OCI-LY3 (cell line): ENCODE results near the gene MND1.

Experiments
- H2AFZ ChIP-seq: fragments of 200-600, 300-600 bp; shearing (Covaris generic); 2 replicates; pipeline ENCODE4 v1.6.0; 2014; ENCODE audit warnings: antibody characterized with exemption, low read depth, low read length
- H3K27ac ChIP-seq: fragments of 200-600, 300-600 bp; sonication (generic); 2 replicates; pipeline ENCODE4 v1.5.1; 2014; ENCODE audit warnings: mild to moderate bottlenecking, low read length, moderate library complexity, mixed read lengths
- H3K27me3 ChIP-seq: fragments of 200-600, 300-600 bp; sonication (generic); 2 replicates; pipeline ENCODE4 v1.6.1; 2014; ENCODE audit warnings: low read depth, low read length, mixed read lengths
- H3K36me3 ChIP-seq: fragments of 200-600, 300-600 bp; sonication (generic); replicated peaks from 2 replicates; pipeline ENCODE3; 2014; ENCODE audit warnings: low read depth, low read length, mixed read lengths
- H3K4me1 ChIP-seq: fragments of 300-600, 200-600 bp; sonication (generic); 2 replicates; pipeline ENCODE4 v1.6.1; 2014; ENCODE audit warnings: low read length, mixed read lengths
- H3K4me2 ChIP-seq: fragments of 200-600, 300-600 bp; sonication (generic); 2 replicates; pipeline ENCODE4 v1.6.1; 2014; ENCODE audit warnings: low read length, mixed read lengths
- H3K4me3 ChIP-seq: fragments of 300-600, 200-600 bp; sonication (generic); 2 replicates; pipeline ENCODE4 v1.5.1; 2014; ENCODE audit warnings: antibody characterized with exemption, mild to moderate bottlenecking, low read length, moderate library complexity
- H3K79me2 ChIP-seq: fragments of 300-600, 200-600 bp; shearing (Covaris generic); 2 replicates; pipeline ENCODE4 v1.6.1; 2014; ENCODE audit warnings: mild to moderate bottlenecking, low read length, mixed read lengths
- H3K9ac ChIP-seq: fragments of 300-600, 200-600 bp; shearing (Covaris generic); 2 replicates; pipeline ENCODE4 v1.6.0; 2014; ENCODE audit warnings: mild to moderate bottlenecking, low read length, moderate library complexity
- H3K9me3 ChIP-seq: fragments of 200-600, 300-600 bp; shearing (Covaris generic); 2 replicates; pipeline ENCODE4 v1.6.1; 2014; ENCODE audit warnings: low read length, mixed read lengths; ENCODE audit not compliant: insufficient read depth
- H4K20me1 ChIP-seq: fragments of 200-600, 300-600 bp; sonication (generic); 2 replicates; pipeline ENCODE4 v1.6.1; 2016; ENCODE audit warnings: low read length, mixed read lengths; ENCODE audit not compliant: insufficient read depth
- EZH2phosphoT487 ChIP-seq: fragments of 200-600 bp; shearing (Covaris generic); IDR thresholded peaks from 2 replicates; pipeline ENCODE4 v1.6.1; 2018; ENCODE audit warnings: antibody characterized with exemption, mixed run types, low read depth
- TF ChIP-seq, protein P1 (sequence below): fragments of 200-600, 300-600 bp; sonication (generic); IDR thresholded peaks from 2 replicates; pipeline ENCODE4 v1.5.1; 2014; ENCODE audit warnings: antibody characterized with exemption, low read length, low read depth

MND1 gene

DNA sequence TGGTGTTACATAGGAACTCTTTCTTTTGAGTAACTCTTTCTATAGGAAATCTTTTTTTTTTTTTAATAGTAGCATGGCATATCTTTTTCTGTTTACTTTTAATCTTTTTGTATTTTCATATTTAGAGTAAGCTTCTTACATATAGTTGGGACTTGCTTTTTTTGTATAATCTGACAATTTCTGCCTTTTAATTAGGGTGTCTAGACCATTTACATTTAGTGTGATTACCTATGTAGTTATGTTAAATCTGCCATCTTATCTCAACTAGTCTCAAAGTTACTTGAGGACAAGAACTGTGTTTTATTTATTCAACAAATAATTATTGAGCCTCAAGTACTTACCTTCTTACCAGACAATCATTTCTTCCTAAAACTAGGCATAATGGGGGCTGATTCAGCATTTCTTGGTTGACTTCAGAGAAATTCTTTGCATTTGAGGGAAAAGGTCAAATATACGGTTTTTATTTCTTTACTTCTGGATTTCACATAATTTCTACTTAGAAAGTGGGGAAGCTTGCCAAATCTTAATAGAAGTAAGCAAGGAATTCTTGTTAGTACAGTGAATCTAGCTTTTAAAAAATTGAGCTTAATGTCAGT lies 28.6 kb downstream of the MND1 start:
- H3K27me3 ChIP-seq, result no peaks in the 10 kb centered on the region
- H4K20me1 ChIP-seq, result no peaks in the 10 kb centered on the region
- H3K27ac ChIP-seq, result no peak overlapping the region
- no peak overlapping the region for H3K4me2 ChIP-seq
- H3K79me2 ChIP-seq, result no peaks in the 10 kb centered on the region
- H3K4me3 ChIP-seq, result no peak overlapping the region
- TF ChIP-seq, protein P1, sequence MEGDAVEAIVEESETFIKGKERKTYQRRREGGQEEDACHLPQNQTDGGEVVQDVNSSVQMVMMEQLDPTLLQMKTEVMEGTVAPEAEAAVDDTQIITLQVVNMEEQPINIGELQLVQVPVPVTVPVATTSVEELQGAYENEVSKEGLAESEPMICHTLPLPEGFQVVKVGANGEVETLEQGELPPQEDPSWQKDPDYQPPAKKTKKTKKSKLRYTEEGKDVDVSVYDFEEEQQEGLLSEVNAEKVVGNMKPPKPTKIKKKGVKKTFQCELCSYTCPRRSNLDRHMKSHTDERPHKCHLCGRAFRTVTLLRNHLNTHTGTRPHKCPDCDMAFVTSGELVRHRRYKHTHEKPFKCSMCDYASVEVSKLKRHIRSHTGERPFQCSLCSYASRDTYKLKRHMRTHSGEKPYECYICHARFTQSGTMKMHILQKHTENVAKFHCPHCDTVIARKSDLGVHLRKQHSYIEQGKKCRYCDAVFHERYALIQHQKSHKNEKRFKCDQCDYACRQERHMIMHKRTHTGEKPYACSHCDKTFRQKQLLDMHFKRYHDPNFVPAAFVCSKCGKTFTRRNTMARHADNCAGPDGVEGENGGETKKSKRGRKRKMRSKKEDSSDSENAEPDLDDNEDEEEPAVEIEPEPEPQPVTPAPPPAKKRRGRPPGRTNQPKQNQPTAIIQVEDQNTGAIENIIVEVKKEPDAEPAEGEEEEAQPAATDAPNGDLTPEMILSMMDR, result no peak
- TF ChIP-seq EZH2phosphoT487, result no peak
- H3K9ac ChIP-seq, result no peak overlapping the region
- peaks cover 50% of the 10 kb centered on the region for H3K36me3 ChIP-seq
- H3K4me1 ChIP-seq, result no peaks in the 10 kb centered on the region
- peaks cover 8% of the 10 kb centered on the region for H3K9me3 ChIP-seq
- no peak overlapping the region for H2AFZ ChIP-seq

DNA sequence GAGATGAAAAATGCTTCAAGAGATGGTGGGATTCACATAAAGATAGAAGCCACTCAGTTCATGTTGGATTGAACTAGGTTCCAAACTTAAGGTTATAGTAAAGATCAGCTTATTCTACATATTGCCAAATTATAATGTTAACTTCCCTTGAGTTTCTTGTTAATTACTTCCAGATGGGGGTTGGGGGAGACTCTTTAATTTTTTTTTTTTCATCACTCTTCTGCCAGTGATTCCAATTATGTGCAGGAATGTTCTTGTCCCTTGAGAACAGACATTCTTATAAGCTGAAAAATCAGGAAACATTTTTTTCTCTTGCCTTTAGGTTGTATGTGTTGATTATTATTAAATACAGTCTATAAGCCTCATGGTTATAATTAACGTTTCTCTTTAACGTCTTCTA lies 30.0 kb downstream of the MND1 start:
- H3K4me1 ChIP-seq, result no peaks in the 10 kb centered on the region
- no peak overlapping the region for H2AFZ ChIP-seq
- no peak overlapping the region for H3K27ac ChIP-seq
- peaks cover 8% of the 10 kb centered on the region for H3K9me3 ChIP-seq
- H3K4me2 ChIP-seq, result no peak overlapping the region
- H3K9ac ChIP-seq, result no peak overlapping the region
- TF ChIP-seq, protein P1, result no peak
- no peak for TF ChIP-seq EZH2phosphoT487
- H3K36me3 ChIP-seq, result peaks cover 38% of the 10 kb centered on the region
- no peaks in the 10 kb centered on the region for H3K27me3 ChIP-seq
- H4K20me1 ChIP-seq, result no peaks in the 10 kb centered on the region
- no peak overlapping the region for H3K4me3 ChIP-seq
- H3K79me2 ChIP-seq, result no peaks in the 10 kb centered on the region

- Histone ChIP-seq H4K20me1 (no peaks in the 10 kb centered on the region), H3K9ac (no peak overlapping the region), H3K27ac (no peak overlapping the region), H3K27me3 (no peaks in the 10 kb centered on the region), H3K4me1 (no peaks in the 10 kb centered on the region), H3K4me3 (no peak overlapping the region), H3K36me3 (peaks cover 34% of the 10 kb centered on the region), H2AFZ (no peak overlapping the region), H3K4me2 (no peak overlapping the region), H3K9me3 (peaks cover 8% of the 10 kb centered on the region), H3K79me2 (no peaks in the 10 kb centered on the region)
- TF ChIP-seq EZH2phosphoT487, result no peak
- TF ChIP-seq, protein P1, result no peak
Measured at GRCh38 chr4:153375303-153375702, 30.8 kb downstream of the MND1 start.

DNA sequence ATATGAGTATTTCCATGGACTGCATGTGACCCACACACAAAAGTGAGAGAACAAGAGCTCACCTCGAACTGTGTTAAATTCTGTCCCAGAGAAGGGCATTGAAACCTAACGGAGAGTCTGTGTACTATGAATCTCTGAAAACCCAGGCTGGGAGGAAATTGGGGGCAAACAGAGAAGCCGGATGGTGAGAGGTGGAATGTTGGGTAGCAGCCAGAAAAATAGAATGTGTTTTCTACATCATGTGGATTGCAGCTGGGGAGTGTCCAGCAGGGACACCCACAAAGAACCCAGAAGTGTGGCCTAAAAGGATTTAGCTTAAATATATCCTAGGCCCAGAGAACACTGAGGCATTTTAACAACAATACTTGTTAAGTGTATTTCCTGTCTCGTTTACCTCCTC lies 38.6 kb downstream of the MND1 start:
- H3K27me3 ChIP-seq, result no peaks in the 10 kb centered on the region
- H3K4me1 ChIP-seq, result no peaks in the 10 kb centered on the region
- H3K9ac ChIP-seq, result no peak overlapping the region
- H3K9me3 ChIP-seq, result no peaks in the 10 kb centered on the region
- no peak overlapping the region for H3K4me2 ChIP-seq
- H3K79me2 ChIP-seq, result no peaks in the 10 kb centered on the region
- H3K27ac ChIP-seq, result no peak overlapping the region
- no peaks in the 10 kb centered on the region for H4K20me1 ChIP-seq
- H3K4me3 ChIP-seq, result no peak overlapping the region
- H3K36me3 ChIP-seq, result peaks cover 18% of the 10 kb centered on the region
- no peak overlapping the region for H2AFZ ChIP-seq
- TF ChIP-seq, protein P1, result no peak
- TF ChIP-seq EZH2phosphoT487, result no peak
